ENCODE data around the gene CERS5. TPM values are rescaled to one million over a fixed set of nuclear protein-coding genes. Genes with fewer than 3 reads are reported as not detected.

Gene CERS5
- total RNA-seq, 1 donor from 2014 or later = 64.9 TPM

DNA sequence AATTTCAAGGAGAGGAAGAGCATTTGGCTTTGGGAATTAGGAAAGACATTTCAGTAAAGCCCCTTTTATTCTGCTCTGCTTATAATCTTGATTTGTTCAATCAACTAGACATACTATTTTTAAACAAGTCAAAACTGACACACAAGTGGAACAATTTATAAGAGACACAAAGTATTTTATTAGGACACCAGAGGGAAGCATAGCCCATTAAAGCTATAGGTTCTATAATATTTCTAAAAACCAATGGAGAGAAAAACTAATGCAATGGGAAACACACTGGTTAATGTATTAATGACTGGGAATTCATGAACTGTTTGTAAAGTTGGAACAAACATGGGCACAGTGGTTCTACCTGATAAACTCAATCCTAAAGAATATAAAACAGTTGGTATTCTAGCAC is 15.3 kb upstream of the CERS5 start:
- no peaks in the 10 kb centered on the region for H3K9me3 Mint-ChIP-seq
- H3K27ac Mint-ChIP-seq = no peak overlapping the region
- intact Hi-C loops (cut with micrococcal nuclease) = no loop called here

DNA sequence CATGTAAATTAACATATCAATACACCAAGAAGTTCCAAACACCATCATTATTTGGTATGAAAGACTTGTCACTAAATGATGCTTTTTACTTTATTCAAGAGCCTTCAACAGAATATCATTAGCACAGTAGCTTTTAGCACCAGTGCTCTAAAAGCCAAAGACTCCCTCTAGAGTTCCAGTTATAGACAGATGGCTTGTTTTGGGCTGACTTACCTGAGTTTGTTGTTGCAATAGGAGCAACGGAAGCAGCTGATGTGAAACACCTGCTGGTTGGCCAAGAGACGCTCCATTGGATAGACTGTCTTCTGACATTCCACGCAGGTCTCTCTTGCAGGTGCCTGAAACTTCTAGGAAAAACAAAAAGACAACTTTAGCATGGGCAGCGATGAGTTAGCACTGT is 14.5 kb upstream of the CERS5 start:
- Mint-ChIP-seq H3K27me3 (no peaks in the 10 kb centered on the region), H3K27ac (no peak overlapping the region), H3K4me1 (no peaks in the 10 kb centered on the region), H3K4me3 (no peak overlapping the region), H3K9me3 (no peaks in the 10 kb centered on the region), H3K36me3 (ENCODE audit: low read depth) (peaks cover 3% of the 10 kb centered on the region)
- DNase-seq (no peak), ATAC-seq (ENCODE audit: low read depth) (no peak)
- intact Hi-C loops (cut with micrococcal nuclease) = no loop called here
- CTCF ChIA-PET = no interaction called here
- POLR2A ChIA-PET = interaction anchor here (1.0 kb wide), 1 partner anchor 20 kb away, joined by 4 read pairs; no protein-coding TSS in a partner anchor
- TF ChIP-seq, protein P1, sequence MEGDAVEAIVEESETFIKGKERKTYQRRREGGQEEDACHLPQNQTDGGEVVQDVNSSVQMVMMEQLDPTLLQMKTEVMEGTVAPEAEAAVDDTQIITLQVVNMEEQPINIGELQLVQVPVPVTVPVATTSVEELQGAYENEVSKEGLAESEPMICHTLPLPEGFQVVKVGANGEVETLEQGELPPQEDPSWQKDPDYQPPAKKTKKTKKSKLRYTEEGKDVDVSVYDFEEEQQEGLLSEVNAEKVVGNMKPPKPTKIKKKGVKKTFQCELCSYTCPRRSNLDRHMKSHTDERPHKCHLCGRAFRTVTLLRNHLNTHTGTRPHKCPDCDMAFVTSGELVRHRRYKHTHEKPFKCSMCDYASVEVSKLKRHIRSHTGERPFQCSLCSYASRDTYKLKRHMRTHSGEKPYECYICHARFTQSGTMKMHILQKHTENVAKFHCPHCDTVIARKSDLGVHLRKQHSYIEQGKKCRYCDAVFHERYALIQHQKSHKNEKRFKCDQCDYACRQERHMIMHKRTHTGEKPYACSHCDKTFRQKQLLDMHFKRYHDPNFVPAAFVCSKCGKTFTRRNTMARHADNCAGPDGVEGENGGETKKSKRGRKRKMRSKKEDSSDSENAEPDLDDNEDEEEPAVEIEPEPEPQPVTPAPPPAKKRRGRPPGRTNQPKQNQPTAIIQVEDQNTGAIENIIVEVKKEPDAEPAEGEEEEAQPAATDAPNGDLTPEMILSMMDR (IDR thresholded peaks at IDR 0.05) = no peak

More for the DNA sequence above, 15.3 kb upstream of the CERS5 start:
- TF ChIP-seq, protein P1 (IDR thresholded peaks at IDR 0.05) = no peak
- H3K36me3 Mint-ChIP-seq (ENCODE audit: low read depth) = peaks cover 3% of the 10 kb centered on the region
- H3K4me1 Mint-ChIP-seq = no peaks in the 10 kb centered on the region
- H3K27me3 Mint-ChIP-seq = no peaks in the 10 kb centered on the region
- ATAC-seq (ENCODE audit: low read depth) (no peak), DNase-seq (no peak)
- H3K4me3 Mint-ChIP-seq = no peak overlapping the region
- ChIA-PET CTCF (interaction anchor here (1.0 kb wide), 1 partner anchor 132 kb away, joined by 3 read pairs; no protein-coding TSS in a partner anchor), POLR2A (no interaction called here)

DNA sequence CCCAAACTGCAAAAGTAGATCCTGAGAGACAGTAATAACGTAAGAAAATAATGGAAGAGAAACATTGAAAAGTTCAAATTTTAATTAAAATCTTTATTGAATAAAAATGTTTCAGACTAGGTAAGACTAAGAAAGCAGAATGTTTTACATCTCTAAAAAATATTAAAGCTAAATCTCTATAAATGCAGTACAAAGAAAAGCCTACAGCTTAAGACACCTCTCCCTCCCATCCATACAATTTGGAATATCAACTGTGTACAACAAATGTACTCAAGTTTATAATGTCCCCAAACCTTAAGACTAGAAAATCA is 8.5 kb upstream of the CERS5 start:
- no peaks in the 10 kb centered on the region for H3K9me3 Mint-ChIP-seq
- H3K27me3 Mint-ChIP-seq = no peaks in the 10 kb centered on the region
- no peak for DNase-seq
- intact Hi-C loops (cut with micrococcal nuclease) = loop anchor here (1.0 to 5.0 kb wide), 6 partner anchors 43 to 208 kb away; no protein-coding TSS in a partner anchor
- ChIA-PET POLR2A (interaction anchor here (0.9 to 1.0 kb wide), 2 partner anchors 64 to 91 kb away, joined by 3 read pairs; partner anchors contain the start of genes COX14 and SMARCD1), CTCF (interaction anchor here (0.7 to 2.9 kb wide), 26 partner anchors 8 to 211 kb away, joined by 3 to 37 read pairs (median 5); partner anchors contain the start of genes CERS5, COX14 and SMARCD1)
- H3K4me1 Mint-ChIP-seq = no peaks in the 10 kb centered on the region
- H3K4me3 Mint-ChIP-seq = no peak overlapping the region
- peaks cover 3% of the 10 kb centered on the region for H3K36me3 Mint-ChIP-seq (ENCODE audit: low read depth)
- TF ChIP-seq, protein P1 (IDR thresholded peaks at IDR 0.05) = no peak
- ATAC-seq (ENCODE audit: low read depth) = no peak
- no peak overlapping the region for H3K27ac Mint-ChIP-seq

DNA sequence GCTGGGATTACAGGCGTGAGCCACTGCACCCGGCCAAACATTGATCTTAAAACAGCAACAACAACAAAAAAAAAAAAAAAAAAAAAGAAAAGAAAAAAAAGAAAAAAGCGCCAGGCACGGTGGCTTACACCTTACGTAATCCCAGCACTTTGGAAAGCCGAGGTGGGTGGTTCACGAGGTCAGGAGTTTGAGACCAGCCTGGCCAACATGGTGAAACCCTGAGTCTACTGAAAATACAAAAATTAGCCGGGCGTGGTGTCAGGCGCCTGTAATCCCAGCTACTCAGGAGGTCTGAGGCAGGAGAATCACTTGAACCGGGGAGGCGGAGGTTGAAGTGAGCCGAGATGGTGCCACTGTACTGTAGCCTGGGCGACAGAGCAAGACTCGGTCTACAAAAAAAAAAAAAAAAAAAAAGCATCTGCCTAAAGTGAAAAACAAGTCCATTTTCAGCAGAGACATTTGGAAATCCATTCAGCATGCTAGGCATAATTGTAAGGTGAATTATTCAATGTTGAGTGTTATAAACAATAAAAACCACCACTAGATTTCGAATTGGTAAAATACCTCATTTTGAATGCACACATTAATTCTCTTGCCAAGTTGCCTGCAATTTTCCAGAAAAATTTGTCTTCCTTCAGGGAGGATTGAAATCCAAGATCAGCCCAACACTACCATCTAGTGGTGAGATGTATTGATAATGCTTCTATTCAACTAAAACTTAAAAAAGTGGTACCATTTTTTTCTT is 8.0 kb upstream of the CERS5 start:
- peaks cover 3% of the 10 kb centered on the region for H3K36me3 Mint-ChIP-seq (ENCODE audit: low read depth)
- no peak overlapping the region for H3K27ac Mint-ChIP-seq
- ChIA-PET POLR2A (interaction anchor here (0.7 to 1.0 kb wide), 2 partner anchors 63 to 853 kb away, joined by 3 to 10 read pairs; partner anchors contain the start of gene COX14), CTCF (interaction anchor here (0.7 to 2.9 kb wide), 25 partner anchors 8 to 208 kb away, joined by 3 to 37 read pairs (median 5); partner anchors contain the start of genes CERS5, COX14 and SMARCD1)
- ATAC-seq (ENCODE audit: low read depth) (no peak), DNase-seq (no peak)
- TF ChIP-seq, protein P1 (IDR thresholded peaks at IDR 0.05) = peak; percentile 91
- intact Hi-C loops (cut with micrococcal nuclease) = loop anchor here (1.0 to 5.0 kb wide), 6 partner anchors 43 to 208 kb away; no protein-coding TSS in a partner anchor
- no peaks in the 10 kb centered on the region for H3K9me3 Mint-ChIP-seq
- H3K4me3 Mint-ChIP-seq = no peak overlapping the region
- no peaks in the 10 kb centered on the region for H3K4me1 Mint-ChIP-seq
- H3K27me3 Mint-ChIP-seq = no peaks in the 10 kb centered on the region

DNA sequence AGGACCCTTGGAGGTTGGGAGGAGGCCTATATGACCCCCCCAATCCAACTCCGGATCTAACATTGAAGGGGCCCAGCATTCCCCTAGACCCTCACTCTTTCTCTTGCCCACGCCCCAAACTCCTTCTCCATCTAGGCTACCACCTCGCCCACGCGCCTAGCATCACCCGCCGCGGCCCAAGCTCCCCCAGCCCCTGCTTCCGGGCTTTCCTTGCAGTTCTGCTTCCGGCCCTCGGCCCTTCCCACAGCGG is 445 bp downstream of the CERS5 start:
- no peaks in the 10 kb centered on the region for H3K9me3 Mint-ChIP-seq
- DNase-seq = no peak
- TF ChIP-seq, protein P1 (IDR thresholded peaks at IDR 0.05) = no peak
- H3K36me3 Mint-ChIP-seq (ENCODE audit: low read depth) = peaks cover 7% of the 10 kb centered on the region
- no peaks in the 10 kb centered on the region for H3K27me3 Mint-ChIP-seq
- intact Hi-C loops (cut with micrococcal nuclease) = loop anchor here (1.0 to 10.0 kb wide), 7 partner anchors 55 to 338 kb away; partner anchors contain the start of genes BCDIN3D, LIMA1, NCKAP5L and RACGAP1
- ATAC-seq (ENCODE audit: low read depth) = peak; percentile 7
- peak overlapping the region; percentile 90 for H3K27ac Mint-ChIP-seq
- ChIA-PET CTCF (interaction anchor here (0.9 to 2.5 kb wide), 8 partner anchors 10 to 221 kb away, joined by 3 to 23 read pairs (median 5); partner anchors contain the start of genes COX14 and SMARCD1), POLR2A (interaction anchor here (0.5 to 3.5 kb wide), 15 partner anchors 12 to 1051 kb away, joined by 3 to 97 read pairs (median 4); partner anchors contain the start of genes ATF1, COX14, POU6F1 and SMARCD1)
- peaks cover 25% of the 10 kb centered on the region for H3K4me1 Mint-ChIP-seq
- H3K4me3 Mint-ChIP-seq = peak overlapping the region; percentile 92

Measured in activated B cell treated with CpG ODN at 0.5 μM for 24 hours (primary cell).